ENCODE data around the gene KCTD5. TPM values are rescaled to one million over a fixed set of nuclear protein-coding genes. Genes with fewer than 3 reads are reported as not detected.
"Not testable (repeated sequence)": the region's sequence is repeated elsewhere in the genome, so short reads cannot be mapped to it uniquely, and the experiment has no call there.

Gene KCTD5
- total RNA-seq, 1 experiment from 2014 or later, result 42.1 TPM

DNA sequence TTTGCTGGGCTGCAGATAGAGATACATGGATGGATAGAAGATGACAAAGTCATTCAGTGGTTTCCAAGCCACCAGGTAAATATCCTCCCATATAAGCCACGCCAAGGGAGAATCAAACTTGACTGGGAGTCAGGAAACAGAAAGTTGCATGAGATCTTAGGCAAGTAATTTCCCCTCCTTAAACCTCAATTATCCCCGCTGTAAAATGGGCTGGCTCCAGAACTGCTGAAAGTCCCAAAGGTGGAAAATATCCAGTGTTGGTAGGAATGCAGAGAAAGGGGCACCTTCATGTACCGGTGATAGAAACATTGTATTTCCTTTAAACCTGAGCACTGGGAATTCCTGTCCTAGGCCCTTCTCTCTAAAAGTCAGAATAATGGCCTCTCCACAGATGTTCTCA lies 5.4 kb upstream of the KCTD5 start:
- Histone ChIP-seq H3K4me1 (ENCODE audit: control insufficient read depth in 1 of 2, insufficient read depth in 2 of 2, low read length in 2 of 2) (peaks cover 35 to 71% of the 10 kb centered on the region in 2 experiments), H3K9ac (ENCODE audit: low read length) (0 out of 2 replicates have a peak overlapping the region, but pooled peaks have one; percentile 6), H3K79me2 (ENCODE audit: insufficient read depth, low read length) (peaks cover 20% of the 10 kb centered on the region), H3K4me2 (ENCODE audit: low read length) (peak overlapping the region; percentile 78; the same call in 1 of the 2 replicates)
- H3K9me3 ChIP-seq (ENCODE audit: control insufficient read depth in 1 of 2, insufficient read depth in 1 of 2, low read depth in 1 of 2, low read length in 2 of 2); DNase-seq (ENCODE audit: low read depth, low spot score); H3K4me3 ChIP-seq (replicated peaks in 1 of 2; ENCODE audit: low read depth in 1 of 2, low read length in 2 of 2); BruUV-seq (replicated peaks); H3K9me2 ChIP-seq (ENCODE audit: insufficient read depth); H3K36me3 ChIP-seq (ENCODE audit: control insufficient read depth in 1 of 2, insufficient read depth in 2 of 2, low read length in 2 of 2); ATAC-seq; CTCF ChIA-PET; H2AFZ ChIP-seq (ENCODE audit: low read depth, low read length, poor library complexity, severe bottlenecking); H3K27me3 ChIP-seq (ENCODE audit: insufficient read depth, low read length); H3K27ac ChIP-seq (ENCODE audit: low read depth, low read length); intact Hi-C loops (cut with micrococcal nuclease); H4K20me1 ChIP-seq (ENCODE audit: insufficient read depth); POLR2A ChIA-PET; RAD21 ChIA-PET (ENCODE audit: low non-redundant PET in 1 of 2, low total read pairs in 2 of 2, uncharacterized antibody in 2 of 2, unreplicated experiment in 2 of 2): not testable (repeated sequence)
- TF ChIP-seq JUND (IDR thresholded peaks at IDR 0.05), result 0 out of 2 replicates have a peak, but pooled peaks have one; percentile 16

DNA sequence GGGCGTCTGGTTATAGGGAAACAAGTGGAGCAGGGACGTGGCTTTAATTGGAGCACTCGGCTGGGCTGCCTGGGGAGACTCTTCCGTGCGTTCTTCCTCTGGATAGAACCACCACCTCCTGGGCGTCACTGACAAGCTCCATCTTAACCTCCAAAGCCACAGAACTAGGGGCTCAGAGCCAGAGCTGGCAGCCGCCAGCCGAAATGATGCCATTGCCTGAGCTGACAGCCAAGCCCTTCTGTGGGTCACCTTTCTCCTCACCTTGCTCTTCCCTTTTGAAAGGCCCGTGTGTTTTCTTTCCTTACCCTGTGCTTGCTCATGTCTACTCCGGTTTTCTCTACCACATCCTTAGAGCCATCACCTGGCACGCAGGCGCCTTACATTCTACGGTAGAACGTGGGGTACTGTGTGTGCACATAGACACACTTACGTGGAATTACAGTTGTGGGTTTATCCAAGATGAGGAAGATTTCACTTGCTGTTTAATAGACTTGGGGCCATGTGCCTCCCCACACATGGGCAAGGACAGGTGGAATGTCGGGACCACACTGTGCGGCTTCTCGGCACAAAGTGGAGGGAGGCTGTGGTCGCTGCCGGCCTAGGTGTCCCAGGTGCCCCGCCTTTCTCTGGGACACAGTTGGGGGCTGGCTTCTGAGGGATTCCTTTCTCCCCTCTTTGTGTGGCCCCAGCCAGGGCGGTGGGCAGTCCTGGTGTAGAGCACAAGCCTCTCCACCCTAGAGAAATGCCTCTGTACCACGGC lies 3.9 kb upstream of the KCTD5 start:
- POLR2A ChIA-PET; H4K20me1 ChIP-seq (ENCODE audit: insufficient read depth); intact Hi-C loops (cut with micrococcal nuclease); RAD21 ChIA-PET (ENCODE audit: low non-redundant PET in 1 of 2, low total read pairs in 2 of 2, uncharacterized antibody in 2 of 2, unreplicated experiment in 2 of 2); H2AFZ ChIP-seq (ENCODE audit: low read depth, low read length, poor library complexity, severe bottlenecking); H3K9me2 ChIP-seq (ENCODE audit: insufficient read depth); H3K9ac ChIP-seq (ENCODE audit: low read length); H3K4me2 ChIP-seq (ENCODE audit: low read length); CTCF ChIA-PET; DNase-seq (ENCODE audit: low read depth, low spot score); H3K9me3 ChIP-seq (ENCODE audit: control insufficient read depth in 1 of 2, insufficient read depth in 1 of 2, low read depth in 1 of 2, low read length in 2 of 2); BruUV-seq (replicated peaks); H3K36me3 ChIP-seq (ENCODE audit: control insufficient read depth in 1 of 2, insufficient read depth in 2 of 2, low read length in 2 of 2); H3K27me3 ChIP-seq (ENCODE audit: insufficient read depth, low read length); H3K27ac ChIP-seq (ENCODE audit: low read depth, low read length); ATAC-seq; H3K4me3 ChIP-seq (replicated peaks in 1 of 2; ENCODE audit: low read depth in 1 of 2, low read length in 2 of 2): not testable (repeated sequence)
- peaks cover 27% of the 10 kb centered on the region for H3K79me2 ChIP-seq (ENCODE audit: insufficient read depth, low read length)
- H3K4me1 ChIP-seq (ENCODE audit: control insufficient read depth in 1 of 2, insufficient read depth in 2 of 2, low read length in 2 of 2), result peaks cover 30 to 66% of the 10 kb centered on the region in 2 experiments

DNA sequence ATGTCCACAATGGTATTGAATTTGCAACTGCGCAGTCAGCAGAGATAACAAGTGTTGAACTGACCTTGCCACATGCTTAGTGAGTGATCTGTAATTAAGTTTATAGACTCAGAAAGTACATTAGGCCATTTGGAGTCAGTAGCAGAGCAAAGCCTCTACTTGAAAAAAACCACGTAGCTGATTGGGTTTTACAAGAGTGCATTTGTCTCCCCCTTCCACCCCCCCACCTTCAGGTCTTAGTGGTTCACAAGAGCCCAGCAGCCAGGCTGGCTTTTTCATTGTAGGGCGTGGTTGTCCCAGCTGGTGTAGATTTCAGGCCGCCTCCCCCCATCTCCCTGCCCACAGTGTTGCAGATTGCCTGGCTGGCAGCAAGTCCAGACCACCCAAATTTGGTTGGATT lies 2.4 kb upstream of the KCTD5 start:
- peak overlapping the region; percentile 73 for H3K9ac ChIP-seq (ENCODE audit: low read length)
- POLR2A ChIA-PET; RAD21 ChIA-PET (ENCODE audit: low non-redundant PET in 1 of 2, low total read pairs in 2 of 2, uncharacterized antibody in 2 of 2, unreplicated experiment in 2 of 2); H3K9me2 ChIP-seq (ENCODE audit: insufficient read depth); DNase-seq (ENCODE audit: low read depth, low spot score); H4K20me1 ChIP-seq (ENCODE audit: insufficient read depth); H3K27me3 ChIP-seq (ENCODE audit: insufficient read depth, low read length); CTCF ChIA-PET; H3K4me3 ChIP-seq (replicated peaks in 1 of 2; ENCODE audit: low read depth in 1 of 2, low read length in 2 of 2); H2AFZ ChIP-seq (ENCODE audit: low read depth, low read length, poor library complexity, severe bottlenecking); H3K36me3 ChIP-seq (ENCODE audit: control insufficient read depth in 1 of 2, insufficient read depth in 2 of 2, low read length in 2 of 2); intact Hi-C loops (cut with micrococcal nuclease); BruUV-seq (replicated peaks); H3K27ac ChIP-seq (ENCODE audit: low read depth, low read length); H3K9me3 ChIP-seq (ENCODE audit: control insufficient read depth in 1 of 2, insufficient read depth in 1 of 2, low read depth in 1 of 2, low read length in 2 of 2); ATAC-seq: not testable (repeated sequence)
- peaks cover 40% of the 10 kb centered on the region for H3K79me2 ChIP-seq (ENCODE audit: insufficient read depth, low read length)
- H3K4me2 ChIP-seq (ENCODE audit: low read length), result peak overlapping the region; percentile 66
- peaks cover 27 to 59% of the 10 kb centered on the region in 2 experiments for H3K4me1 ChIP-seq (ENCODE audit: control insufficient read depth in 1 of 2, insufficient read depth in 2 of 2, low read length in 2 of 2)
